Stimulated activated CD4-positive, alpha-beta T cell treated with anti-CD3 and anti-CD28 coated beads, Interleukin-2, amount 100 ng/mL, for 4 hours (primary cell): ENCODE results near the gene ELAVL4.
"Not testable (repeated sequence)": the region's sequence is repeated elsewhere in the genome, so short reads cannot be mapped to it uniquely, and the experiment has no call there.

Source experiments
- DNase-seq: peaks from one replicate; pipeline ENCODE4 v3.0.0-alpha.2; 2020; ENCODE audit warnings: low read depth

Gene ELAVL4

DNA sequence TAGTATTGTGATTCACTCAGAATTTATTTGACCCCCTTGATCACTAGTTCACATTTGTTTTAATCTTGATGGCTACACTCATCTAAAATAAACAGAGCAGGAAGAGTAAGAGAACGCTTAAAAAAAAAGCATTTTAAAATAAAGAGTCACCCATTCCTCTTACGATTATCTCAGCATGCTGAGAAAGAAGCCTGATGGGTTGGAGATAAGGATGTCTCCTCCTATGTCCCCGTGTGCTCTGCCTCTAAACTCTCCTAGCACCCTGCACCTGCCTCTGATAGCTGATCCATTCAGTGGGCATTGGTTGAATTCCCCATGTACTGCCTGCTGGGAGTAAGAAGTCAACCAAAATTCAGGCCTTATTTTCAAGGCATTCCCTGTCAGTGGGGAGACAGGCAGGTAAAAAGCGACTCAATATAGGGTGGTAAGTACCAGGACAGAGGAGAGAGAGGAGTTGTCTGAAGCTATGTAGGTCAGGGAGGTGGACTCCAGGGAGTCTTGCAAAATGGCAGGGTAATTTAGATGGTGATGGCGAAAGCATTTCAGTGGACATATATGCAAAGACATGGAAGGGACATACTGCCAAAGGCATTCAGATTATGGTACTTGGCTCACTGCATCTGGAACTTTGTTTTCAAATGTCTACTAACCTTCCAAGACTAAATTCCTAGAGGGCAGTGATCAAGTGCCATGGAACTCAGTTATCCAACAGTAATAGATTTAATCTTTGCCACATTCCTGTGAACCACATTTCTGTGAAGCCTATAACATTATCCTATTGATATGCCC is 18.4 kb downstream of the ELAVL4 start:
- no peak for DNase-seq

DNA sequence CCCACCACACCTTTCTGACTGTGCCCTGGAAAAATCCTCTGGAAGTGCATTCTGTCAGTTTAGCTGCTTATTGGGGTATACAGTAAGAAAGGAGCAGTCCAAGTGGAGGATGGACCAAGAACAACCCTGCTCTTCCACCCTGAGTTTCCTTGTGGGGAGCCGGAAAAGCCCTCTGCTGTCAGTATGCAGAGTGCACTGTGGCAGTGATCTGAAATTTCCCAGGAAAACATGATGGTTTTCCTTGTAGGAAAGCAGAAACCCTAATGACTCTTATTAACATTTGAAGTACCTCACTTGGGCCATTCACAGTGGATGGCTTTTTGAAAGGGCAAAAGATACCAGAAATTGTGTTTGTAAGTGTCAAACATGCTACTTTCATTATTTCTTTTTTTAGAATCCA is 20.5 kb downstream of the ELAVL4 start:
- DNase-seq = no peak

DNA sequence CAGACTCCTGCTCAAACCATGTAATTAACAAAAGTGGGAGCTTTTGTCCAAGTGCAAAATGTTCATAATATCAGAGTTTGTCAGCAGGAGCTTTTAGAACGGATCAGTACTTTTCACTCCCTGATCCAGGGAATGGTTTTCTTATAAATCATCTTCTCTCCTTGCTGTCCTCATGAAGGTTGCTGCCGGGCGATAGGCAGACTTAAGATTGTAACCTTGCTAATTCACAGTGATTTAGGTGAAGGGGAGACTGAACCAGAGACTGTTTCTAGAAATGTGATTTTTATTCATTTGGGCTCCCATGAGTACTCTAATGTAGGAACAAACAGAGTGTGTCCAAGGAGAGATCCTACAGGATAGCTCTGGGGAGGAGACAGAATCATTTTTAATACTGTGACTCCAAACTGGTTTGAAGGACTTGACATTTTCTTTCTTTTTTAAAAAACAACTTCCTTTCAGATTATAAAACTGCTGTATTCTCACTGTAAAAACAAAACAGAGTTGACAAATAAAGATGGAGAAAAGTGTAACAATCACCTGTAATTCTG is 23.7 kb downstream of the ELAVL4 start:
- no peak for DNase-seq

DNA sequence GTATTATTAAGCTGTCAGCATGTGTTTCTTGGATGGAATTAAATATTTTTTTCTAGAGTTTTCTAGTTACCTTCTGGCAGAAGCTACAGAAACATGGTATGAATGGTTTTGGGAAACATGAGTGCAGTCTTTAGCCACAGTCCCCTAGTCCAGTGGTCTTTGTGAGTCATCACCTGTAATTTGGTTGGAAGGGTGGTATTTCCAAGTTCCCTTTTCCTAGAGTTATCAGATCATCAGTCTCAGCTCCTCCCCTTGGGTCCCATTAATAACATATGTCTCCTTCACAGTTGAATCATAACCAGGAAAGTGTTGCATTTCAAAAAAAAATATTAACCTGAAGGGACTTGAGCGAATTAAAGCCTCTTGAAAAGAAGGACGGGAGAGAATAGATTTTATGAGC is 27.0 kb downstream of the ELAVL4 start:
- DNase-seq = no peak

DNA sequence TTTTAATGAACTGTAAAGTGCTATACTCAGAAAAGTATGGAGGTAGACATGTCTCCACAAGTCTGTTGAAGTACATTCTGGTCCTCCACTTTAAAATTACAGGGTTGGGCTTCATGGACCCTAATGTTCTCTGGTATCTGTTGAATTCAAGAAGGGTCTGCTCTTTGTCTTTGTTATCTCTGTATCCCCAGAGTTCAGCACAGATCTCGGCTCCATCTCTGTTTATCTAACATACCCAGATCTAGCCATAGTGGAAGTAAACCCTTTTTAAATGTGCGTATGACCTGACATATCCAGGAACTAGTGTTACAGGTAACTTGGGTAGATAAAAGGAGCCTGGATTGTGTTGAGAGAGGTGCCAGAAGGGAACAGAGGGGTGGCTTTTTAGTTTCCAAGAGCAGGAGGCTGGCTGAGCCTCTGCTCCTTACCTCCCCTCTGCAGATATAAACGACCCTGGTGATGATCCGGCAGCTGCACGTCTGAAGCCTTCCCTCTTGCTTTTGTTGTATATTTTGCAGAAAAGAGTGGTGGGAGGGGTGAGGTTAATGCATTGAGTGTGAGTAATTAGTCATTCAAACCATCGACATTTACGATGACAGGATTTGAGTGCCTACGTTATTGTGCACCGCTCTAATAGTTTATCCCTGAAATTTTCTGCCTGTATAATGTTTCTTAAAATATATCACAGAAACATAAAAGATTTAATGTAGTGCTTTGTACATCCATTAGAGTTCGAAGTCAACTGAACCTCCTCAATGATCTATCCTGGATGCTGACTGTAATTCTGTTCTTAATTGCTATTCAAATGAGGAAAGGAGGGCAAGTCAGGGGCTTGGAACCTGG is 30.8 kb downstream of the ELAVL4 start:
- DNase-seq = no peak

DNA sequence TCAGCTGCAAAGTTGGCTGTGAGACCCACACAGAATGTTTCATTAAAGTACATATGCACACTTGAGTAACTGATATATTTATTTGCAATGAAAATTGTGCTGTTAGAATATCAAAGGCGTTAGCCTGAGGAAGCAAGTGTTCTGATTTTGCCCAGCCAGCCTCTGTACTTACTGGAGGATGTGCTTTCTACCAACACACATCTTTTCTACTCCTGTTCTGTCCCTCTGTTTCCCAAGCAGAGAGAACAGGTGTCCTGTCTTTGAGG is 31.4 kb downstream of the ELAVL4 start:
- no peak for DNase-seq

DNA sequence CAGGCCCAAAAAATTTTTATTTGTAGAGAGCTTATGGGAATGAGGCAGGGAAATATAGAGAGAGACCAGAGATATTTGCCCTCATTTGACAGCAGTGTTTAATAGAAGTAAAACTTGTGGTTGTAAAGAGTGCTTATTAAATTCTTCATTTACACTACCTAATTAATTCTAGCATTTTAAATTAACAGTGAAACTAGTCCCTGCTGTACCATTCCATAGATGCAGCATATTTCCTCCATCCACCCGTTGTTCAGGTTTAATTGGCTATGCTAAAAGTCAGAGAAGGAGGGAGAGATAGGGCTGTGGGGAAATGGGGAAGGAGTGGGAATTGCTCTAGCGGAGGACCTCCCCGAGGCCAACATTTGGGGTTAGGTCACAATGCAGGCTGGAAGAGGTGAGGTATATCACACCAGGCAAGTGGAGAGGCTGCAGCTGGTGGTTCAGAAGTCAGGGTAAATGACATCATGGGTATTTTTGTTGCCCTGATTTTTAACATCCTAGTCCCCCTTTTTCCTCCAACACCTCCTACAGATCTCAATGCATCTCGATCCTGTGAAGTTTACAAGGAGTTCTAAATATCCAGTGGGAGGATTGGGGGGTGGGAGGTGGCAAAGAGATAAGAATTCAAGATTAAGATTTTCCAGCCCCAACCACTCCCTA is 38.6 kb downstream of the ELAVL4 start:
- DNase-seq = no peak

DNA sequence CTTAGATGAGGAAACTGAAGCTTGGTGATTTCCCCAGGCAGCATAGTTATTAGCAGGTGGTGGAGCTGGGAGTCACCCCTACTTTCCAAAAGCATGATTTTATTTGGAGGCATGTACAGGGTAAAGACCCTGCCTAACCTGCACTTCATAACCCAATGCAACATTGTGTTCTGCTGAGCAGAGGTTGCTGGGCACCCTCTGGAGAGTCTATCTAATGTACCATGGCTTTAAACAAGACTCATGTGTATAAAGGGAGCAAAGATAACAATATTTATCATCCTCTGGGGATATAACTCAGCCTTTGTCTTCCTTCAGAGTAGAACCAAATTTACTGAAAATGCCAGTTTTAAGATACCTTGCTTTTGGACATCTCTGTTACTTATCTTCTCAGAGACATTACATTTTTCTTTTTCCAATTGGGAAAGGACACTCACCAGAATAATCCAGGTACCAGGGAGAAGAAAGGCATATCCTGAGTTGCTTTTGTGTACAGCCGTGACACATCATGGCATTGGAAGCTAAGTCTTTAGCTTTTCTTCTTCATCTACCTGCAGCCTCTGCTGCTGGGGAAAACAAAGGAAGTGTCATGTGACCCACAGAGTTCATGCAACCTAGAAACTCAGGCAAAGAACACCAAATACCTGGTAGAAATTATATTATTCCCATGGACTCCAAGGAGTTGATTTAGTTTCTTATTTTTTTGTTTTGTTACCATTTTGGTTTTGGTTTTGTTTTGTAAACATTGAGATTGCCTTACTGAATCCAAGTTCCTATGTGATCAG is 39.6 kb downstream of the ELAVL4 start:
- DNase-seq = no peak

DNA sequence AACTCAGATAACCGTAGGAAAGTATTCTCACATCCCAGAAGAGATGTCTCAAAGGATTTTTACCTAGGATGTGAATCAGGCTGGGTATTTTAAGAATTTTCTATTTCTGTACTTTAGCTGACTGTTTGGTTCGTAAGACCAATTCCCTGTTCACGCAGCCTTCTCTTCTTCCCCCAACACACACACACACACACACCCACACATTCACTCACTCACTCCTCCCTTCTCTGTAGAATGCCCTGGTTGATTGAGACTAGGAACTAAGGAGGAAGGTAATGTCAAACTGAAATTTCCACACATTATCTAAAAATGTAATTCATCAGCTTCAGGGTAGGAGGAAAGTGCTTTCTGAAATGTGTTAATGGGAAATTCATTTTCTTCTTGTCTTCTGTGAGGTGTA is 43.5 kb downstream of the ELAVL4 start:
- DNase-seq = no peak

DNA sequence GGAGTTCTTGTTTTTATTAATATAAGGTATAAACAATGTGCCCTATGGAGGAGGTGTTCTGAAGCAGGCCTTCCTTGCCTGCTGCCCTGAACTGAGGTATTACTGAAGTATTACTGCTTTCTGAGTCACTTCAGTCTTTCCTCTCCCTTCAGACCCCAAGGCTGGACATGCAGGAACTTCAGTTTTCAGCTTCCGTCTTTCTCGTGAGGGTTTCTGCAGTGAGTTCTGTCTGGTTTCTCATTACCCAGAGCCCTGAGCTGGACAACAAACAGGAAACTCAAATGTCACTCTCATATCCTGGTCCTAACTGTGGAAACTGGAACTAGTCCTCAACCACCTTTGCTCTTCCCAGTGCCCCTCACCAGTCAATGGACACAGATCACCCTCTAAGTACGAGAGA is 46.8 kb downstream of the ELAVL4 start:
- no peak for DNase-seq

DNA sequence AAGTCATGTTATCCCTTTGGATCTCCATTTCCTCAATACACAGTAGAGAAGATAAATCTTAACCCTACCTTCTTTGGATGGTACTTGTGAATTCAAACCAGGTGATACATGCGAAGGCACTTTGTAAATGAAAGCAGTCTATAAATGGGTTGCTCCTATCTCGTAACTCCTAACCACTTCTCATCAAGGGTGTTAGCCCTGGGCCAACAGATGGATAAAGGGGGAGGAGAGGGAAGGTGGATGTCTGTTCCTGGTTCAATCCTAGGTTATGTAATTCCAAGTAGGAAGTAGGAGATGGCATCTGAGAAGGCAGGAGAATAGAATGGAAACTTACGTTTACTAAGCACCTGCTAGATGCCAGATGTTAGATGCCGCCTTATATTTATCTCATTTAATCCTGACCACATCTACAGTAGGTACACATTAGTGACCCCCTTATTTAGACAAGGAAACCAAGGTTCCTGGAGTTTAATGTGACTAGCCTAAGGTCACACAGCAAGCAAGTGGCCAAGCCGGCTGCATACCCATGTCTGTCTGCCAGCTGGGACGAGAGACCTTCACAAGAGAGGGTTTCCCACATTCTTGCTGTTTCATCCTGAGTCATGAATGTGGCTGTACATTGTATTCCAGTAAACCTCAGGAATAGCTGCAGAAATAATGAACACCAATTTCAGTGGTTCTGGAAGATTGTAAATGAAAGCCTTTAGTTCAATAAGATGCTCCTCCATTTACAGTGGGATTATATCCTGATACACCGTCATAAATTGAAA is 47.7 kb downstream of the ELAVL4 start:
- DNase-seq = no peak

DNA sequence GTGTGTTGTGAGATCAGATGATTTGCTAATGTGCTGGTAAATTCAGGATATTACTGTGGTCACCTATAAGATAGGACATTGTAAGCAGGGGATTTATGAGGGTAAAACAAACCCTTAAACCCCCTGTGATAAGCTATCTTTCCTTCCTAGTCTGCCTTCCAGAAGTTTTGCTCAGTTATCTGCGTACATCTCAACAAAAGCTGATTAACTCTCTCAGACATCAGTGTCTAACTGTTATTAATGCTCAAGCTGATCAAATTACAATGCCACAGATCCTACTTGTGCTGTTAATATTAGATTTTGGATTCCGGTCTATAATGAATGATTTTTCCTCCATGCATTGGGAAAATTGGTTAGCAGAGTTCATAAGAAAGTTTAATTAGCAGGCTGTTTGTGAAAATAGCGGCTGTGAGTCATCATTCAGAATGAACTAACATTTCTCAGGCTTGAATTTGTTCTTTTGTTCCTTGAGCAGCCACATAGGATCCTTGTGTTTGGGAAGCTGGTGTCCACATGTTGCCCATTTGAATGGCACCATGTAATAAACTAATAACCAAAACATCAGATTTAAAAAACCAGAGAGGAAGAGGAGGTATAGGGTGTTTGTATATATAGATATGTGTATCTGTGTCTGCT is 48.7 kb downstream of the ELAVL4 start:
- no peak for DNase-seq

DNA sequence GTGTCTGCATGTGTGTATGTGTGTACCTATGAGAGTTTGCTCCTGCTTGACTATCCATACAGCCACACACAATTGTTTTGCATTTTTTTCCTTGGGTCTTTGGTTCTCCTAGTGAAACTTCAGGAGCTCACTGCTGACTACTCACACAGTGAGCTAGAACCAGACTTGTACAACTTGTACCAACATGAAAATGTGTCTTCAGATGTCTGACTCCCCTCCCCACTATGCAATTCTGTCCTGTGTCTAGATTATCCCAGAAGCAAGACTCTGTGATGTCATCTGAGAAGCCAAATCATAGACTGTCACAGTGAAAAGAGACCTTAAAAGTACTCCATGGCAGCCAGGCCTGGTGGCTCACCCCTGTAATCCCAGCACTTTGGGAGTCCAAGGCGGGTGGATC is 49.7 kb downstream of the ELAVL4 start:
- DNase-seq = no peak

DNA sequence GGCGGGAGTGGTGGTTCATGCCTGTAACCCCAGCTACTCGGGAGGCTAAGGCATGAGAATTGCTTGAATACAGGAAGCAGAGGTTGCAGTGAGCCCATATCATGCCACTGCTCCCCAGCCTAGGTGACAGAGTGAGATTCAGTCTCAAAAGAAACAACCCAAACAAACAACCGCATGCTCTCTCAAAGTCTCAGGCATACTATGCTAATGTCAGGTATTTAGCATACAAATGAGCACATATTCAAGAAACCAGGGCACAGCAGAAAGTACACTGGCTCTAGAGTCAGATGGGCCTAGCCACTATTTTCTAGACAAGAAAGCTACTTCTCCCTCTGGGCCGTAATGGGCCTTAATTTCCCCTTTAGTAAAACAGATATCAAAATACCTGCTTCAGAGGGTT is 55.0 kb downstream of the ELAVL4 start:
- DNase-seq = no peak

DNA sequence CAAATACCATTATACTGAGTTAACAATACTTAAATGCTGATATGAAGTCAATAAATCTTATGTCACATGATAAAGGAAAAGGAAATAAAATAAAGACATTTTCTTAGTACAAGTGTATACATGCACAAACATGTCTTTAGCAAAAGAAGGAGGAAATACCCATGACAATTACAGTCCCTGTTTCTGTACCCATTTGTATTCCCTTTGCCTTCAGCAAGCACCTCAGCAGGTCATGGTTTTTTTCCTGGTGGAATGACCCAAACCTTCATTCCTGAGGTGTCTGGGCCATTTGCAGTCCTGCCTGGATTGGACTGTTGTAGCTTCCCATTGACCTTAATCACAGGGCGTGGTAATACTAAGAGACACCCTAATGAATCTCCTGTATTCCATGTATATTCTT is 57.6 kb downstream of the ELAVL4 start:
- not testable (repeated sequence) for DNase-seq

DNA sequence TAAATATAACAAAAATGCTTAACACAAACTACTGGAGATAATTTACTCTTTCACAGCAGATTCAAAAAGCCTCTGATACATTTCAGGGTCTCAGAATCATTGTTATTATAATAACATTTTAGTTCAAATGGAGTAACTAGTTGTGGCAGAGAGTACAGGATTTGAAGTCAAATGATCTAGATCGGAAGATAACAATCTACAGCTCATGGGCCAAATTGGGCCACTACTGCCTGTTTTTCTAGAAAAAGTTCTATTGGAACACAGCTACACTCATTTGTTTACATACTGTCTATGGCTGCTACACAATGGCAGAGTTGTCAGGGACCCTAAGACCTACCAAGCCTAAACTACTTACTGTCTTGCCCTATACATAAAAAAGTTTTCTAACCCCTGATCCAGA is 63.6 kb downstream of the ELAVL4 start:
- DNase-seq = no peak

DNA sequence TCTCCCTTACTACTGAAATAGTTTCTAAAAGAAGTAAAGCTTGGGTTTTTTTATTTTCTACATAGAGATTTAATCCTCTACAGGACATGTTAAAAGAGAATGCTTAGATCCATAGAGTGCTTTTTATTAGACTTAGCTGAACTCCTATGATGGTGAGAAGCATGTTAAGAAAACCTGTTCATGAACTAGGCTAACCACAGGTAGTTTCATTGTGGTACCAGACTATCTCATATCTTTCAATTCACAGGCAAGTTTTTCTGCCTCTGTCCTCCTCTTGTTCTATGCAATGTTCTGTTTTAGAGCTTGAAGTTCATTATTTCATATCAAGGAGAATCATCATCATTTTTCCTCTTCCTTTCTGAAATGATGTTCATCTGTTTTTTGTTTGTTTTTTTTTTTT is 65.4 kb downstream of the ELAVL4 start:
- no peak for DNase-seq

DNA sequence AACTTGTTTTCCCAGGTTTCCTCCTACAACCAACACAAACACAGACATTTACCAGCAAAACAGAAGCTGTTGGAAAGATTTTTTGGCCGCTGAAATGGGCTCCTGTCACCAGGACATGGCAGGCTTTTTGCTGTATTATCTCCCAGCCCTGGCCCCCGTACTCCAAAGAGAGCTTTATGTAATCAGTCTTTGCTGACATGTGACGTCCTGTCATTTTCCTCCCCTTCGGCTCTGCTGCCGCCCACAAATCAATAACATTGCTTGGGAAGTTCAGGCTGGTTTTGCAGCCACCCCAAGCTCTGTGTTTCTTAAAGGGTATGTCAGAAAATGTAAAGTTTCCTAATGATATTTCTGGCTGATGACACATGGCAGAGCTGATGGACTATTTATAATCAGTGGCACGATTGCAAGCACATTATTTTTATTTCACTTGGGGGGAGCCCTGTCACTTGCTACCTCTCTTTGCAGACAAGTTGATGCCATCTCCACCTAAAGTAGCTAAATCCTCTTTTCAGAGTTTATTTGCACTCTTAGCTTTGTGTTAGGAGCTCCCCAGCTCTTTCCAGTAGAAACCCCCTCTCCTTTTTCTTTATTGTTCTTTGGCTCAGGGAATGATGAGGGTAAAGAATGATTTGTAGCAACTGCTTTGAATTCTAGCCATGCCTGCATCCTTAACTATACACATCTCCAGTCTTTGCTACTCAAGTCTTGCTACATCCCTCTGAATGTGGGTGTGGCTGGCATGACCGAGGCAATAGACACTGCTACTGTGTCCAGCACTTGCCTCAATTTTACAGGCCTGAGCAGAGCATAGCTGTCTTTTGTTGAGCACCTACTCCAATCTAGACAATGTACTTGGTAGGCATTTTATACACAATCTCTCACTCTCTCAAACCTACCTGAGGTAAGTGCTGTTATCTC is 67.3 kb downstream of the ELAVL4 start:
- DNase-seq = no peak

DNA sequence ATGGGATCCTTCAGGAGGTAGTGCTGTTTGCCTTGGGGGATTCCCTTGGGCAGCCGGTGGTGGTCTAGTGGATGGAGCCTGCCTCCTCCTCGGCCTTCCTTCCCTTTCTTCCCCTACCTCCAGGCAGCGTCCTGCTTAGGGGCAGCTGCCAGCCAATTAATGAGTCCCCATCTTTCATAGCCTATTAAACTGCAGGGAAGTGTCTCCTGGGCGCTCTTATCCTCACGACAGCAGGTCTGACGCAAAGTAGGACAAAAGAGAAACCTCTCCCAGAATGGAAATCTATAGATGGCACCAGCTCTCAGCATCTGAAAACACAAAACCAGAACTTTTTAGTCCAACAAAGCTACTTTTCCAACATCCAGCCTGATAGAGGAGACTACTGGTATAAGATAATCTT is 69.3 kb downstream of the ELAVL4 start:
- no peak for DNase-seq

DNA sequence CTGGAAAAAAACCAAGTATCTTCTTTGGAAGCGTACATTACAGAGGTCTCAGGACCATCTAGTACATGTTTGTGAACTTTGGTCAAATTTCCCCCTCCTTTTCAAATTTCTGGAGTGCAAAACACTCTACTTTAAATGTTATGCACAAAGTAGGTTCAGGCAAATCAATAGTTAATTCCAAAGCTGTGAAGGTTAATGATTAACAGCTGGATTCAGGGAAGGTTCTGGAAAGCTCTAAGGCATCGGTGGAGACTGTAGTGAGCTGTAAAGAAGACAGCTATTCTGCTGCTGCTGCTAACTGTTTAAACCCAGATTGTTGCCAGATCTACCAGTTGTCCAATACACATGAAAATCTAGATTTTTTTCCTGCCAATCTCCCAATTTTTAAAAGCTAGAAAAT is 70.9 kb downstream of the ELAVL4 start:
- no peak for DNase-seq
